ENCODE data around the gene OR2H1.

The OR2H1 gene

GRCh38 chr6:29510746-29511300 is 53.9 kb downstream of the OR2H1 start:
- DNase-seq (ENCODE audit: low read depth), result no peak
